ENCODE data around the gene RNF115. TPM values are rescaled to one million over a fixed set of nuclear protein-coding genes. Genes with fewer than 3 reads are reported as not detected.
"Not testable (repeated sequence)": the region's sequence is repeated elsewhere in the genome, so short reads cannot be mapped to it uniquely, and the experiment has no call there.

The RNF115 gene
- total and polyA plus RNA-seq, 2 of the 13 experiments (the other 11 are each of a cell fraction or from before 2014, with no cell fraction given) = 6.0 to 10.1 TPM

GRCh38 chr1:145765585-145766360 is 58.1 kb downstream of the RNF115 start:
- CTCF ChIA-PET (ENCODE audit: low intra/inter-chr PET ratio, low total read pairs); FAIRE-seq; H3K27me3 ChIP-seq (ENCODE audit: control insufficient read depth in 1 of 2, insufficient read depth in 2 of 2, low read length in 2 of 2); H3K9me3 ChIP-seq (ENCODE audit: low read length); intact Hi-C loops (cut with micrococcal nuclease; ENCODE audit: unreplicated experiment); BruUV-seq (replicated peaks); H2AFZ ChIP-seq (ENCODE audit: low read length); H3K36me3 ChIP-seq (replicated peaks in 1 of 2; ENCODE audit: control insufficient read depth in 1 of 2, insufficient read depth in 2 of 2, low read length in 2 of 2); H3K79me2 ChIP-seq (ENCODE audit: insufficient read depth, low read length); H3K4me3 ChIP-seq (replicated peaks in 1 of 3; ENCODE audit: insufficient read depth in 1 of 3, low read depth in 2 of 3, low read length in 3 of 3); H3K9ac ChIP-seq (ENCODE audit: insufficient read depth, low read depth, low read length); H4K20me1 ChIP-seq (ENCODE audit: insufficient read depth, low read length): not testable (repeated sequence)
- POLR2A ChIA-PET = interaction anchor here (0.8 kb wide), 1 partner anchor 18 kb away, joined by 4 read pairs; no protein-coding TSS in a partner anchor
- peak; percentile 46 for ATAC-seq
- Histone ChIP-seq H3K4me1 (ENCODE audit: insufficient read depth, low read length) (peaks cover 20% of the 10 kb centered on the region), H3K27ac (ENCODE audit: extremely low read length, insufficient read depth, low read length) (peak overlapping the region; percentile 13), H3K4me2 (ENCODE audit: low read depth, low read length) (peak overlapping the region; percentile 12; the same call in 1 of the 2 replicates)
- in situ Hi-C loops (cut with HindIII; ENCODE audit: extremely low pct_ligation_motif_present, low pct_unique_long_range_greater_than_20kb) = loop anchor here (10.0 kb wide), 1 partner anchor 59 kb away; the partner anchor contains the start of genes POLR3C and RNF115
- peak; percentile 15; the same call in 1 of the 2 replicates for TF ChIP-seq BCL6 (CRISPR knock-in tag; IDR thresholded peaks at IDR 0.05)
- 0 out of 2 replicates have a peak, but pooled peaks have one; percentile 12 for TF ChIP-seq SOX5 (CRISPR knock-in tag; IDR thresholded peaks at IDR 0.05; ENCODE audit: borderline replicate concordance)
- whole genome bisulfite sequencing (ENCODE audit: low lambda C conversion rate) = 13% methylated on average over 4 of the region's 5 CpGs
- DNase-seq (ENCODE audit: low spot score) = peak; percentile 32

- 0% methylated on average over 2 of the region's 3 CpGs for WGBS (ENCODE audit: low lambda C conversion rate)
- intact Hi-C loops (cut with micrococcal nuclease; ENCODE audit: unreplicated experiment); ATAC-seq; FAIRE-seq; H3K36me3 ChIP-seq (replicated peaks in 1 of 2; ENCODE audit: control insufficient read depth in 1 of 2, insufficient read depth in 2 of 2, low read length in 2 of 2); H2AFZ ChIP-seq (ENCODE audit: low read length); H3K79me2 ChIP-seq (ENCODE audit: insufficient read depth, low read length); H3K9ac ChIP-seq (ENCODE audit: insufficient read depth, low read depth, low read length); H3K9me3 ChIP-seq (ENCODE audit: low read length); H3K27me3 ChIP-seq (ENCODE audit: control insufficient read depth in 1 of 2, insufficient read depth in 2 of 2, low read length in 2 of 2); H4K20me1 ChIP-seq (ENCODE audit: insufficient read depth, low read length); DNase-seq (ENCODE audit: low spot score); CTCF ChIA-PET (ENCODE audit: low intra/inter-chr PET ratio, low total read pairs); H3K27ac ChIP-seq (ENCODE audit: extremely low read length, insufficient read depth, low read length); H3K4me3 ChIP-seq (replicated peaks in 1 of 3; ENCODE audit: insufficient read depth in 1 of 3, low read depth in 2 of 3, low read length in 3 of 3); BruUV-seq (replicated peaks); TF ChIP-seq SOX6, SOX13 (IDR thresholded peaks at IDR 0.05): not testable (repeated sequence)
- TF ChIP-seq SOX6 (CRISPR knock-in tag; IDR thresholded peaks at IDR 0.05) (peak; percentile 46), SOX13 (CRISPR knock-in tag; conservative IDR thresholded peaks at IDR 0.05 in 1 of 2, IDR thresholded peaks at IDR 0.05 in 1 of 2) (peak in 1 of 2 experiments; percentile 52; a peak in 2 of 4 replicates), BCL6 (CRISPR knock-in tag; IDR thresholded peaks at IDR 0.05) (0 out of 2 replicates have a peak, but pooled peaks have one; percentile 58)
- POLR2A ChIA-PET = interaction anchor here (0.8 kb wide), 1 partner anchor 19 kb away, joined by 4 read pairs; no protein-coding TSS in a partner anchor
- H3K4me1 ChIP-seq (ENCODE audit: insufficient read depth, low read length) = peaks cover 20% of the 10 kb centered on the region
- peak overlapping the region; percentile 12; the same call in 1 of the 2 replicates for H3K4me2 ChIP-seq (ENCODE audit: low read depth, low read length)
- in situ Hi-C loops (cut with HindIII; ENCODE audit: extremely low pct_ligation_motif_present, low pct_unique_long_range_greater_than_20kb) = loop anchor here (10.0 kb wide), 1 partner anchor 60 kb away; the partner anchor contains the start of genes POLR3C and RNF115
Measured at GRCh38 chr1:145765127-145765526, 58.8 kb downstream of the RNF115 start.

DNA sequence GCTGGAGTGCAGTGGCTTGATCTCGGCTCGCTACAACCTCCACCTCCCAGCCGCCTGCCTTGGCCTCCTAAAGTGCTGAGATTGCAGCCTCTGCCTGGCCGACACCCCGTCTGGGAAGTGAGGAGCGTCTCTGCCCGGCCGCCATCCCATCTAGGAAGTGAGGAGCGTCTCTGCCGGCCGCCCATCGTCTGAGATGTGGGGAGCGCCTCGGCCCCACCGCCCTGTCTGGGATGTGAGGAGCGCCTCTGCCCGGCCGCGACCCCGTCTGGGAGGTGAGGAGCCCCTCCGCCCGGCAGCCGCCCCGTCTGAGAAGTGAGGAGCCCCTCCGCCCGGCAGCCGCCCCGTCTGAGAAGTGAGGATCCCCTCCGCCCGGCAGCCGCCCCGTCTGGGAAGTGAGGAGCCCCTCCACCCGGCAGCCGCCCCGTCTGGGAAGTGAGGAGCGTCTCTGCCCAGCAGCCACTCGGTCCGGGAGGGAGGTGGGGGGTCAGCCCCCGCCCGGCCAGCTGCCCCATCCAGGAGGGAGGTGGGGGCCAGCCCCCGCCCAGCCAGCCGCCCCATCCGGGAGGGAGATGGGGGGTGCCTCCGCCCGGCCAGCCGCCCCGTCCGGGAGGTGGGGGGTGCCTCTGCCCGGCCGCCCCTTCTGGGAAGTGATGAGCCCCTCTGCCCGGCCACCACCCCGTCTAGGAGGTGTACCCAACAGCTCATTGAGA is 59.5 kb downstream of the RNF115 start:
- H4K20me1 ChIP-seq (ENCODE audit: insufficient read depth, low read length); H3K4me3 ChIP-seq (replicated peaks in 1 of 3; ENCODE audit: insufficient read depth in 1 of 3, low read depth in 2 of 3, low read length in 3 of 3); POLR2A ChIA-PET; FAIRE-seq; H3K36me3 ChIP-seq (replicated peaks in 1 of 2; ENCODE audit: control insufficient read depth in 1 of 2, insufficient read depth in 2 of 2, low read length in 2 of 2); ATAC-seq; DNase-seq (ENCODE audit: low spot score); H3K79me2 ChIP-seq (ENCODE audit: insufficient read depth, low read length); intact Hi-C loops (cut with micrococcal nuclease; ENCODE audit: unreplicated experiment); BruUV-seq (replicated peaks); H3K9me3 ChIP-seq (ENCODE audit: low read length); H3K9ac ChIP-seq (ENCODE audit: insufficient read depth, low read depth, low read length); H3K27ac ChIP-seq (ENCODE audit: extremely low read length, insufficient read depth, low read length); CTCF ChIA-PET (ENCODE audit: low intra/inter-chr PET ratio, low total read pairs); H2AFZ ChIP-seq (ENCODE audit: low read length); H3K27me3 ChIP-seq (ENCODE audit: control insufficient read depth in 1 of 2, insufficient read depth in 2 of 2, low read length in 2 of 2); H3K4me2 ChIP-seq (ENCODE audit: low read depth, low read length): not testable (repeated sequence)
- peaks cover 20% of the 10 kb centered on the region for H3K4me1 ChIP-seq (ENCODE audit: insufficient read depth, low read length)
- in situ Hi-C loops (cut with HindIII; ENCODE audit: extremely low pct_ligation_motif_present, low pct_unique_long_range_greater_than_20kb) = loop anchor here (10.0 kb wide), 1 partner anchor 60 kb away; the partner anchor contains the start of genes POLR3C and RNF115
- WGBS (ENCODE audit: low lambda C conversion rate) = 97% methylated on average over 27 of the region's 52 CpGs

Measured in HepG2 (cell line).